Endothelial cell of umbilical vein (primary cell): ENCODE results near the gene EIF4A2.

Experiments used
- EZH2 ChIP-seq: IDR thresholded peaks from 2 replicates; pipeline ENCODE4 v1.6.1; 2012; ENCODE audit warnings: borderline replicate concordance, low read depth, mild to moderate bottlenecking, moderate library complexity, low read length, inconsistent platforms; ENCODE audit not compliant: severe bottlenecking
- JUN ChIP-seq: IDR thresholded peaks from 2 replicates; pipeline ENCODE4 v1.6.1; 2011; ENCODE audit warnings: borderline replicate concordance, low read depth; ENCODE audit not compliant: insufficient read length, insufficient read depth
- POLR2A ChIP-seq: IDR thresholded peaks from 2 replicates; pipeline ENCODE4 v1.6.1; 2012; ENCODE audit warnings: low read depth, mild to moderate bottlenecking, control low read depth, low read length
- TF ChIP-seq, protein P1 (sequence below), 2 donors: IDR thresholded peaks; 1 replicate in 1 of 2; 2 replicates in 1 of 2; pipeline ENCODE4 v1.5.1; 2011; ENCODE audit warnings: low read length in 2 of 2, mild to moderate bottlenecking in 2 of 2, moderate library complexity in 2 of 2, control low read depth in 1 of 2, inconsistent platforms in 1 of 2, low read depth in 1 of 2; ENCODE audit not compliant: insufficient read depth in 1 of 2; ENCODE audit errors: extremely low read depth in 1 of 2

DNA sequence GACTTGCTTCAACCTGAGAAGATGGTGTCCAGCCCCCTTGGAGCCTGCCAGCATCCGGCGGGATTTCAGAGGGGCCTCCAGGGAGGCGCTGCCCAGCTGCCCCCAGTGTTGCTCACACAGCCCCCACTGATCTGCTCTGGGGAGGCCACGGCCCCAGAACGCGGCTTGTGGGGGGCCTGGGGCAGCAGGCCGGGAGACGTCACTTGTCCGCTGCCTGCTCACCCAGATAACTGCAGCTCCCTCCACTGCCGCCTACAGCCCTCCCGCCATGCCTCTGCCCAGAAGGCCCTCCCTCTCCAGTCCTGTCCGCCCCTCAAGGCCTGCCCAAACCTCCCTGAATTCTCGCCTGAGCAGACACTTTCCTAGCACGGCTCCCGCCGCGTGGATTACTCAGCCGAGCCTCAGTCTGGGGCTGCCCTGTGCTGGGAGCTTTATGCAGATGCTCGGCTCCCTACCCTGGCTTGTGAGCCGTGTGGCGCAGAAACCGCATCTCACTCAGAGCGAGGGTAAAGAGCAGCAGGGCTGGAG lies 42.0 kb downstream of the EIF4A2 start:
- TF ChIP-seq, protein P1, sequence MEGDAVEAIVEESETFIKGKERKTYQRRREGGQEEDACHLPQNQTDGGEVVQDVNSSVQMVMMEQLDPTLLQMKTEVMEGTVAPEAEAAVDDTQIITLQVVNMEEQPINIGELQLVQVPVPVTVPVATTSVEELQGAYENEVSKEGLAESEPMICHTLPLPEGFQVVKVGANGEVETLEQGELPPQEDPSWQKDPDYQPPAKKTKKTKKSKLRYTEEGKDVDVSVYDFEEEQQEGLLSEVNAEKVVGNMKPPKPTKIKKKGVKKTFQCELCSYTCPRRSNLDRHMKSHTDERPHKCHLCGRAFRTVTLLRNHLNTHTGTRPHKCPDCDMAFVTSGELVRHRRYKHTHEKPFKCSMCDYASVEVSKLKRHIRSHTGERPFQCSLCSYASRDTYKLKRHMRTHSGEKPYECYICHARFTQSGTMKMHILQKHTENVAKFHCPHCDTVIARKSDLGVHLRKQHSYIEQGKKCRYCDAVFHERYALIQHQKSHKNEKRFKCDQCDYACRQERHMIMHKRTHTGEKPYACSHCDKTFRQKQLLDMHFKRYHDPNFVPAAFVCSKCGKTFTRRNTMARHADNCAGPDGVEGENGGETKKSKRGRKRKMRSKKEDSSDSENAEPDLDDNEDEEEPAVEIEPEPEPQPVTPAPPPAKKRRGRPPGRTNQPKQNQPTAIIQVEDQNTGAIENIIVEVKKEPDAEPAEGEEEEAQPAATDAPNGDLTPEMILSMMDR (IDR thresholded peaks at IDR 0.05; ENCODE audit: extremely low read depth in 1 of 2, insufficient read depth in 1 of 2, low read depth in 1 of 2, low read length in 2 of 2), result no peak
- TF ChIP-seq EZH2, result no peak
- TF ChIP-seq JUN, result no peak
- TF ChIP-seq POLR2A, result no peak
